Measurements from ENCODE around the gene DIPK1C.

GRCh38 chr18:74480149-74480651 lies 23.1 kb upstream of the DIPK1C start:
- no peak for TF ChIP-seq POLR2A (IDR thresholded peaks at IDR 0.05; ENCODE audit: low read depth, low read length)
- no peak for TF ChIP-seq POLR2AphosphoS5 (IDR thresholded peaks at IDR 0.05; ENCODE audit: low read depth, low read length)
- no peak for TF ChIP-seq PAX5 (IDR thresholded peaks at IDR 0.05; ENCODE audit: insufficient read depth, low read length, severe bottlenecking)
- no peak for TF ChIP-seq POU2F2 (IDR thresholded peaks at IDR 0.05; ENCODE audit: low read depth, low read length)
- TF ChIP-seq TAF1 (IDR thresholded peaks at IDR 0.05; ENCODE audit: low read depth, low read length): no peak

Measured in GM12891 (cell line).